Activated B cell treated with CpG ODN at 0.5 μM for 24 hours (primary cell): Measurements from ENCODE around the gene AGAP1. TPM values are rescaled to one million over a fixed set of nuclear protein-coding genes. Genes with fewer than 3 reads are reported as not detected.

ENCODE experiments used
- ATAC-seq: fragments of 200-7000 bp; cut with Tn5 transposase; one replicate; pipeline ENCODE4 v1.10.0; 2021; ENCODE audit warnings: low read depth, mild to moderate bottlenecking, moderate library complexity
- CTCF ChIA-PET: fragments of 350-600 bp; sonication (Branson Sonifier 250); formaldehyde crosslinking; loops from one replicate; lab custom pipeline; 2021; ENCODE audit warnings: antibody characterized with exemption; lab: Charles Lee
- POLR2A ChIA-PET: fragments of 350-600 bp; sonication (Branson Sonifier 250); formaldehyde crosslinking; loops from one replicate; lab custom pipeline; 2021; ENCODE audit warnings: antibody characterized with exemption; lab: Charles Lee
- DNase-seq: peaks from one replicate; pipeline ENCODE4 v3.0.0; 2022
- H3K27ac Mint-ChIP-seq: one replicate; pipeline ENCODE4 v1.8.0; 2020; ENCODE audit warnings: mixed read lengths
- H3K27me3 Mint-ChIP-seq: one replicate; pipeline ENCODE4 v1.8.0; 2021; ENCODE audit warnings: mixed read lengths
- H3K36me3 Mint-ChIP-seq: one replicate; pipeline ENCODE4 v1.8.0; 2021; ENCODE audit warnings: low read depth, mixed read lengths
- H3K4me1 Mint-ChIP-seq: one replicate; pipeline ENCODE4 v1.8.0; 2021; ENCODE audit warnings: mixed read lengths
- H3K4me3 Mint-ChIP-seq: one replicate; pipeline ENCODE4 v1.8.0; 2020; ENCODE audit warnings: mild to moderate bottlenecking, mixed read lengths
- H3K9me3 Mint-ChIP-seq: one replicate; pipeline ENCODE4 v1.8.0; 2020; ENCODE audit warnings: mixed read lengths
- CTCF ChIP-seq: fragments of 200-600 bp; IDR thresholded peaks from one replicate; pipeline ENCODE4 v1.8.0; 2022; ENCODE audit warnings: antibody characterized with exemption, mild to moderate bottlenecking
- intact Hi-C: fragments of 100-400 bp; cut with micrococcal nuclease; formaldehyde crosslinking; loops from one replicate; pipeline ENCODE4 v1.15.1; 2024
- total RNA-seq: library from RNA; stranded (reverse); gene quantifications from 2 replicates; pipeline ENCODE4 v1.2.3, GENCODE V29; 2022

Gene AGAP1
- total RNA-seq, 1 donor from 2014 or later, result not detected

- ATAC-seq (no peak), DNase-seq (no peak)
- POLR2A ChIA-PET, result no interaction called here
- Mint-ChIP-seq H3K4me3 (no peak overlapping the region), H3K27me3 (peaks cover 62% of the 10 kb centered on the region), H3K4me1 (peaks cover 4% of the 10 kb centered on the region), H3K27ac (no peak overlapping the region), H3K36me3 (no peaks in the 10 kb centered on the region), H3K9me3 (no peaks in the 10 kb centered on the region)
- no peak for TF ChIP-seq CTCF
- intact Hi-C loops, result no loop called here
- CTCF ChIA-PET, result no interaction called here
These were observed 680.1 kb downstream of the AGAP1 start for GRCh38 chr2:236173729-236174607.

GRCh38 chr2:236175548-236176150 is 681.8 kb downstream of the AGAP1 start:
- ATAC-seq, result no peak

GRCh38 chr2:236176417-236176816 is 682.6 kb downstream of the AGAP1 start:
- ATAC-seq (no peak), DNase-seq (no peak)
- H3K27ac Mint-ChIP-seq, result no peak overlapping the region
- TF ChIP-seq CTCF, result no peak
- POLR2A ChIA-PET, result interaction anchor here (0.5 kb wide), 1 partner anchor 31 kb away, joined by 4 read pairs; no protein-coding TSS in a partner anchor
- no peaks in the 10 kb centered on the region for H3K36me3 Mint-ChIP-seq
- H3K4me3 Mint-ChIP-seq, result no peak overlapping the region
- CTCF ChIA-PET, result no interaction called here
- intact Hi-C loops, result no loop called here
- peaks cover 58% of the 10 kb centered on the region for H3K27me3 Mint-ChIP-seq
- peaks cover 5% of the 10 kb centered on the region for H3K4me1 Mint-ChIP-seq
- no peaks in the 10 kb centered on the region for H3K9me3 Mint-ChIP-seq

More at GRCh38 chr2:236175548-236176150, 681.8 kb downstream of the AGAP1 start:
- Mint-ChIP-seq H3K27ac (no peak overlapping the region), H3K4me1 (peaks cover 5% of the 10 kb centered on the region), H3K4me3 (no peak overlapping the region), H3K27me3 (peaks cover 57% of the 10 kb centered on the region), H3K9me3 (no peaks in the 10 kb centered on the region), H3K36me3 (no peaks in the 10 kb centered on the region)
- CTCF ChIA-PET, result no interaction called here
- POLR2A ChIA-PET, result interaction anchor here (0.5 kb wide), 1 partner anchor 32 kb away, joined by 4 read pairs; no protein-coding TSS in a partner anchor
- DNase-seq, result no peak
- intact Hi-C loops, result no loop called here
- TF ChIP-seq CTCF, result no peak

- Mint-ChIP-seq H3K9me3 (no peaks in the 10 kb centered on the region), H3K27ac (no peak overlapping the region), H3K4me3 (no peak overlapping the region), H3K4me1 (peaks cover 5% of the 10 kb centered on the region), H3K27me3 (peaks cover 57% of the 10 kb centered on the region), H3K36me3 (no peaks in the 10 kb centered on the region)
- POLR2A ChIA-PET, result no interaction called here
- ATAC-seq (no peak), DNase-seq (no peak)
- CTCF ChIA-PET, result no interaction called here
- TF ChIP-seq CTCF, result no peak
- intact Hi-C loops, result no loop called here
These were observed 683.1 kb downstream of the AGAP1 start for GRCh38 chr2:236176951-236177350.

- ATAC-seq, result no peak
- intact Hi-C loops, result no loop called here
- TF ChIP-seq CTCF, result no peak
- Mint-ChIP-seq H3K27me3 (peaks cover 59% of the 10 kb centered on the region), H3K4me1 (peaks cover 5% of the 10 kb centered on the region), H3K9me3 (no peaks in the 10 kb centered on the region), H3K36me3 (no peaks in the 10 kb centered on the region), H3K4me3 (no peak overlapping the region), H3K27ac (no peak overlapping the region)
- no peak for DNase-seq
- CTCF ChIA-PET, result no interaction called here
- POLR2A ChIA-PET, result no interaction called here
These were observed 683.7 kb downstream of the AGAP1 start for GRCh38 chr2:236177604-236177966.
